ENCODE measurements around the gene EPM2AIP1.
A peak's percentile ranks its signal among the peaks of the same experiment; 100 is the strongest.
"Not testable (repeated sequence)": the region's sequence is repeated elsewhere in the genome, so short reads cannot be mapped to it uniquely, and the experiment has no call there.

EPM2AIP1 gene

GRCh38 chr3:36993326-36994283 is 674 bp upstream of the EPM2AIP1 start, which contains the start of gene MLH1:
TSS of gene MLH1 (plus strand) at chr3:36993518. CDS start at chr3:36993548, 30 bp downstream.
- peak; percentile 90 to 98 for DNase-seq (ENCODE audit: low read depth in 2 of 2)

- DNase-seq (ENCODE audit: low read depth in 2 of 2) = no peak
Observed at GRCh38 chr3:36991923-36992805, 767 bp downstream of the EPM2AIP1 start.

GRCh38 chr3:36991147-36991546 is 1.8 kb downstream of the EPM2AIP1 start:
- DNase-seq (ENCODE audit: low read depth in 2 of 2) = no peak

GRCh38 chr3:36989568-36989967 is 3.4 kb downstream of the EPM2AIP1 start:
- no peak for DNase-seq (ENCODE audit: low read depth in 2 of 2)

- DNase-seq (ENCODE audit: low read depth in 2 of 2) = no peak
Observed at GRCh38 chr3:36989005-36989404, 3.9 kb downstream of the EPM2AIP1 start.

- no peak for DNase-seq (ENCODE audit: low read depth in 2 of 2)
Observed at GRCh38 chr3:36988356-36988755, 4.6 kb downstream of the EPM2AIP1 start.

GRCh38 chr3:36981006-36981405 is 11.9 kb downstream of the EPM2AIP1 start:
- DNase-seq (ENCODE audit: low read depth in 2 of 2) = no peak

GRCh38 chr3:36973139-36973538 is 19.8 kb downstream of the EPM2AIP1 start:
- DNase-seq (ENCODE audit: low read depth in 2 of 2) = no peak

GRCh38 chr3:36972163-36972562 is 20.8 kb downstream of the EPM2AIP1 start:
- DNase-seq (ENCODE audit: low read depth in 2 of 2) = no peak

GRCh38 chr3:36969540-36970432 is 23.1 kb downstream of the EPM2AIP1 start:
- peak in 1 of 2 donors; percentile 19 for DNase-seq (ENCODE audit: low read depth in 2 of 2)

- DNase-seq (ENCODE audit: low read depth in 2 of 2) = no peak
Observed at GRCh38 chr3:36969085-36969484, 23.8 kb downstream of the EPM2AIP1 start.

- DNase-seq (ENCODE audit: low read depth in 2 of 2) = no peak
Observed at GRCh38 chr3:36965440-36965839, 27.5 kb downstream of the EPM2AIP1 start.

GRCh38 chr3:36964817-36965216 is 28.1 kb downstream of the EPM2AIP1 start:
- DNase-seq (ENCODE audit: low read depth in 2 of 2) = no peak

GRCh38 chr3:36964331-36964730 is 28.6 kb downstream of the EPM2AIP1 start:
- no peak for DNase-seq (ENCODE audit: low read depth in 2 of 2)

- DNase-seq (ENCODE audit: low read depth in 2 of 2) = not testable (repeated sequence)
Observed at GRCh38 chr3:36963008-36963407, 29.9 kb downstream of the EPM2AIP1 start.

GRCh38 chr3:36960502-36960901 is 32.4 kb downstream of the EPM2AIP1 start:
- no peak for DNase-seq (ENCODE audit: low read depth in 2 of 2)

- no peak for DNase-seq (ENCODE audit: low read depth in 2 of 2)
Observed at GRCh38 chr3:36959821-36960220, 33.1 kb downstream of the EPM2AIP1 start.

GRCh38 chr3:36957862-36958686 is 34.9 kb downstream of the EPM2AIP1 start:
- DNase-seq (ENCODE audit: low read depth in 2 of 2) = no peak

- no peak for DNase-seq (ENCODE audit: low read depth in 2 of 2)
Observed at GRCh38 chr3:36957063-36957462, 35.9 kb downstream of the EPM2AIP1 start.

GRCh38 chr3:36956155-36956554 is 36.8 kb downstream of the EPM2AIP1 start:
- no peak for DNase-seq (ENCODE audit: low read depth in 2 of 2)

All from activated CD8-positive, alpha-beta memory T cell treated with anti-CD3 and anti-CD28 coated beads for 4 hours (primary cell).